NT2/D1 (cell line): ENCODE measurements around the gene C2CD3.

Experiments
- DNase-seq: peaks from one replicate; pipeline ENCODE4 v3.0.0-alpha.2; 2011; ENCODE audit warnings: low read depth, low spot score
- H3K27me3 ChIP-seq: 2 replicates; pipeline ENCODE4 v1.6.0; 2011; ENCODE audit warnings: mild to moderate bottlenecking; ENCODE audit not compliant: insufficient read length, insufficient read depth
- H3K36me3 ChIP-seq: 2 replicates; pipeline ENCODE4 v1.6.1; 2011; ENCODE audit warnings: mild to moderate bottlenecking, low read length, mixed read lengths; ENCODE audit not compliant: insufficient read depth, insufficient read length
- H3K4me1 ChIP-seq: 2 replicates; pipeline ENCODE4 v1.5.1; 2011; ENCODE audit not compliant: insufficient read depth, insufficient read length
- H3K4me3 ChIP-seq: 2 replicates; pipeline ENCODE4 v1.5.1; 2011; ENCODE audit warnings: low read depth; ENCODE audit not compliant: insufficient read length
- H3K9ac ChIP-seq: 2 replicates; pipeline ENCODE4 v1.6.0; 2011; ENCODE audit warnings: low read depth; ENCODE audit not compliant: insufficient read length
- H3K9me3 ChIP-seq: 2 replicates; pipeline ENCODE4 v1.5.1; 2011; ENCODE audit warnings: mild to moderate bottlenecking, low read length; ENCODE audit not compliant: insufficient read depth
- SUZ12 ChIP-seq: IDR thresholded peaks from 2 replicates; pipeline ENCODE4 v1.6.1; 2011; ENCODE audit not compliant: insufficient read length, insufficient read depth; ENCODE audit errors: extremely low read depth
- YY1 ChIP-seq: IDR thresholded peaks from 2 replicates; pipeline ENCODE4 v1.6.1; 2011; ENCODE audit not compliant: insufficient read length, insufficient read depth
- ZNF274 ChIP-seq: IDR thresholded peaks from 2 replicates; pipeline ENCODE4 v1.6.1; 2011; ENCODE audit warnings: mild to moderate bottlenecking, low read depth, low read length

The C2CD3 gene

DNA sequence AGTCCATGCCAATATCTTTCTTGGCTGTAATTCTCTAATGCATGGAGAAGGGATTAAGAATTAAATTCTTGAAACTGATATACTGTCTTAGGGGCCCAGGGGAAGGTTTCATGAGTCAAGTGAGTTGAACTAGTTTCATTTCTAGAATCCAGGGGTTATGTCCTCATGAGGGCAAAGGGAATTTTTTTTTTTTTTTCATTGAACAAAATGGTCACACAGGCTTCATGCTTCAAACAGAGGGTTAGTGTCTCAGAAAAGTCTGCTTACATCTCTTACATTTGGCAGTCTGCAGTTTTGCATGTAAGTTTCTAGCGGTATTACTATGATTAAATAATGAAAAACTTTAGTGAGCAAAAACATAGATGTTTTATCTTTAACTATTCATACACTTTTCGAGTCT, 33.2 kb upstream of the C2CD3 start:
- Histone ChIP-seq H3K4me3 (no peak overlapping the region), H3K27me3 (no peaks in the 10 kb centered on the region), H3K4me1 (no peaks in the 10 kb centered on the region), H3K9me3 (no peaks in the 10 kb centered on the region; the same call in 1 of the 2 replicates), H3K9ac (no peak overlapping the region), H3K36me3 (peaks cover 6% of the 10 kb centered on the region)
- no peak for DNase-seq
- no peak for TF ChIP-seq YY1
- no peak for TF ChIP-seq ZNF274

DNA sequence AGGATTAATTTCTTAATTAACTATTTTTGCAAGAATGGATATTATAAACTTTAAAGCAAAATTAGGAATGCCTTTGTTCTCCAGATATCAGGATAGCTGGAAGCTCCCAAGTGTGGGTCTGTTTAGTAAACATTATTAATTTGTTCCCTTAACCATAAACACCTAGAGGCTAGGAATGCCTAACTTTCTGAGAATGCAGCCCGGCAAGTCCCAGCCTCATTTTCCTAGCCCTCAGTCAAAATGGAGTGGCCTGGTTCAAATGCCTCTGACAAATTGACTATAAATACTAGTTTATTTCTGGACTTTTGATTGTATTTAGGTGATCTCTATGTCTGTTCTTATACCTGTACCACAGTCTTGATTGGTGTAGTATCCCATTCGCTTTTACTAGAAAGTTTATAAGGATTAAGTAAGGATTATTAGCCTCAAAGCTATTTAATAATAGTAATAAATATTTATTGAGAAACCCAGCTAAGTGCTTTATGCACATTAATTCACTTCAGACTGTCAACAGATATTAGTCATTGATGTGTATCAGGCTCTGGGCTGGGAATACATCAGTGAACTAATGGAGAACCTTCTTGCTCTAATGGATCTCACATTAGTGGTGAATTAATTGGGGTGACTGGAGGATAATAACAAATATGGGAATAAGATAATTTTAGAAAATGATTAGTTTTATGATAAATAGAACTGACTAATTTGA, 26.1 kb upstream of the C2CD3 start:
- H3K36me3 ChIP-seq = peaks cover 6% of the 10 kb centered on the region
- no peak overlapping the region for H3K9ac ChIP-seq
- H3K27me3 ChIP-seq = no peaks in the 10 kb centered on the region
- H3K4me1 ChIP-seq = no peaks in the 10 kb centered on the region
- no peak for DNase-seq
- TF ChIP-seq ZNF274 = no peak
- no peak for TF ChIP-seq SUZ12
- H3K4me3 ChIP-seq = no peak overlapping the region
- H3K9me3 ChIP-seq = peaks cover 16% of the 10 kb centered on the region

DNA sequence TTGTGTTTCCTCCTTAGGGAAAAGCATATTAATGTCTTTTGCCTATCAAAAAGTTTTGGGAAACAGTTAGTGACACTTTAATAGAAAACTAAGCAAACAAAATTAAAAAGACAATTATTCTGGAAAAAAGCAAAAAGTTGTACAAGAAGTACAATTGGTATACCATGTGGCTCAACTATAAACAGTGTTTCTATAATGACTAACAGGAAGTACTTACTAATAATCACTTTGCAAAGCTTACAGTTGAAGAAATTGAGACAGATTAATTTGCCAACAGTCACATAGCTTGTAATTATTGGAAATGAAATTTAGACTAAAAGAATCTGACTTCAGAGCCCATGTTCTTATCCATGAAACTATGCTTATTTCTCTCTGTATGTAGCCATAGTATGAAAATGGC, 25.0 kb upstream of the C2CD3 start:
- H3K4me1 ChIP-seq = no peaks in the 10 kb centered on the region
- TF ChIP-seq SUZ12 = no peak
- TF ChIP-seq ZNF274 = no peak
- TF ChIP-seq YY1 = no peak
- no peaks in the 10 kb centered on the region for H3K27me3 ChIP-seq
- H3K36me3 ChIP-seq = peaks cover 13% of the 10 kb centered on the region
- H3K9ac ChIP-seq = no peak overlapping the region
- no peak overlapping the region for H3K4me3 ChIP-seq
- no peak for DNase-seq
- H3K9me3 ChIP-seq = peaks cover 25% of the 10 kb centered on the region

DNA sequence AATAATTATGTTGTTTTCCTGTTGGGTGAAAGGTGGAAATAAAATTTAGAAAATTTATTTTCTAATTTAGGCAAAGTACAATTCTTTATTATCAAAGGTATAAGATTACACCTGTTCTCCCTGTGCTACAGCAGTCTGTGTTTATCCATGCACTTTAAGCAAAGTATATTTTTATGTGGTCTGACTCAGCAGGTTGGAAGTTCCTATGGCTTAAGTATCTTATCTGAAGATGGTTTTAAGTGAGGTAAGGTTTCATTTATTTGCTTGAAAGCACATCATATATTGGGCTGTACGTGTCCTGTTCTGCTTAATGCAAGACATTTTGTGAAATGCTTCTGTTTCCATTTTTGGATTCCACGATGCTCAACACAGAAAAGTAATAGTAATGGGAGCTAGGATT, 14.9 kb upstream of the C2CD3 start:
- no peaks in the 10 kb centered on the region for H3K4me1 ChIP-seq
- no peak overlapping the region for H3K9ac ChIP-seq
- no peaks in the 10 kb centered on the region for H3K27me3 ChIP-seq
- H3K9me3 ChIP-seq = peaks cover 1% of the 10 kb centered on the region; the same call in 1 of the 2 replicates
- no peak for DNase-seq
- H3K36me3 ChIP-seq = peaks cover 4% of the 10 kb centered on the region
- TF ChIP-seq ZNF274 (no peak), SUZ12 (no peak), YY1 (no peak)
- H3K4me3 ChIP-seq = no peak overlapping the region

DNA sequence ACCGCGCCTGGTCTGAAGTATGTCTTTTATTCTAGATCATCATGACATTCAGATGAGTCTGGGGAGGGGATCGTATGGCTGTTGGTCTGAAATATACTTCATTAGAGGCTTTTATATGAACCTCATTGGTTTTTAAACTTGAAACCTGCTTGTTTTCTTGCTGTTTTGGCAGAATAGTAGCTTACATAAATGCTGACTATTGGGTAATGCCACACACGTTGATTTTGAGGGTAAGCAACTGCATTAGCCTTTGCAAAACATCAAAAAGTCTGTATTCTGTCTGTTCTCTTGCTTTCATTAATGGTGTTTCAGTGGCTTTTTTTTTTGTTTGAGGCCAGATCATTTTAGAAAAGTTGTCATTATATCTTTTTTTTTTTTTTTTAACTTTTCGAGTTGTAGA, 14.5 kb upstream of the C2CD3 start:
- no peak overlapping the region for H3K9ac ChIP-seq
- no peaks in the 10 kb centered on the region for H3K4me1 ChIP-seq
- no peaks in the 10 kb centered on the region for H3K9me3 ChIP-seq
- no peak for DNase-seq
- peaks cover 4% of the 10 kb centered on the region for H3K36me3 ChIP-seq
- no peaks in the 10 kb centered on the region for H3K27me3 ChIP-seq
- no peak overlapping the region for H3K4me3 ChIP-seq
- TF ChIP-seq ZNF274 (no peak), SUZ12 (no peak), YY1 (no peak)

DNA sequence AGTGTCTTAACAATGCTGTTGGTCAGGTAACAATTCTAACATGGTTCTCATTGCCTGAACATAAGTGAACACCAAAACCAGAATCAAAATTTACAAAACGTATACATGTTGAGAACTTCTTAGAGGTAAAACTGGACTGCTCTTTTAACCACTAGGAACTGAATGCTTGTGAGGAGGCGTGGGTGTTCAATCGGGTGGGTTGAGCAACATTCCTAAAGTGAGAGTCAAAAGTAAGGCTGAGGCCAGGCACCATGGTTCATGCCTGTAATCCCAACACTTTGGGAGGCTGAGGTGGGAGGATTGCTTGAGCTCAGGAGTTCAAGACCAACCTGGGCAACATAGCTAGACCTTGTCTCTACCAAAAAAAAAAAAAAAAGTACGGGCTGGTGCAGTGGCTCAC, 11.8 kb upstream of the C2CD3 start:
- Histone ChIP-seq H3K4me1 (no peaks in the 10 kb centered on the region), H3K9me3 (no peaks in the 10 kb centered on the region), H3K4me3 (no peak overlapping the region), H3K27me3 (no peaks in the 10 kb centered on the region), H3K36me3 (peaks cover 4% of the 10 kb centered on the region), H3K9ac (no peak overlapping the region)
- no peak for DNase-seq
- TF ChIP-seq SUZ12 = no peak
- no peak for TF ChIP-seq YY1
- no peak for TF ChIP-seq ZNF274

DNA sequence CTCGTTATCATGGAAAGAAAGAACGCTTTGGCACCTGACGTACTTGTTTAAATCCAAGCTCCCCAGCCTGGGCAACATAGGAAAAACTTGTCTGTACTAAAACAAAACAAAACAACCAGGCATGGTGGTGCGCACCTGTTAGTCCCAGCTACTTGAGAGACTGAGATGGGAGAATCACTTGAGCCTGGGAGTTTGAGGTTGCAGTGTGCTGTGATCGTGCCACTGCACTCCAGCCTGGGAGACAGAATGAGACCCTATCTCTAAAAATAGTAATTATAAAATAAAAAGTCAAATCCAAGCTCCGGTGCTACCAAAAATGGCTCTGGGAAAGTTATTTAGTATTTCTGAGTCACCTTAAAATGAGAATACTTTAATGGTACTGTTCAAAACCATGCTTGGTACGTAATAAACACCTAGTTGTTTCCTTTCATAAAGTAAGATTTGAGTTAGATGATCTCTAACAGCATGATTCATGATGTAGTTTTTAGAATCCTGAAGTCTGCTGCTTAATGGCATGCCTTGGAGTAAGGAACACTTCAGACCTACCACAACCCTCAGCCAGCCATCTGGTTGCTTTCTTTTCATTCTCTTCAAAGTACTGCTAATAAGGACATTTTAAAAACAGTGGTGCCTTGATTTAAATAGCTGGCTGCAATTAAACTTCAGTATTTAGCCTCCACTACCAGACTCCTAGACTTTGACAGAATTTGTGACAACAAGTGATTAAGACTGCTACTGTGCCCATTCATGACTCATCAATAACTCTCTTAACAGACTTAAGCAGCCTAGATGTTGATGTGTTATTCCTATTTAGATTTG, 8.6 kb upstream of the C2CD3 start:
- H3K27me3 ChIP-seq = no peaks in the 10 kb centered on the region
- H3K4me1 ChIP-seq = no peaks in the 10 kb centered on the region
- H3K36me3 ChIP-seq = no peaks in the 10 kb centered on the region
- no peaks in the 10 kb centered on the region for H3K9me3 ChIP-seq
- no peak overlapping the region for H3K4me3 ChIP-seq
- TF ChIP-seq SUZ12 (no peak), YY1 (no peak), ZNF274 (no peak)
- no peak overlapping the region for H3K9ac ChIP-seq
- DNase-seq = no peak
